Stimulated activated naive CD4-positive, alpha-beta T cell (primary cell): ENCODE results near the gene IDUA.
"Not testable (repeated sequence)": the region's sequence is repeated elsewhere in the genome, so short reads cannot be mapped to it uniquely, and the experiment has no call there.

Experiments used
- DNase-seq, 6 experiments: peaks; one replicate each; lab custom pipeline; 2025; lab: John Stamatoyannopoulos, UW

Gene IDUA

DNA sequence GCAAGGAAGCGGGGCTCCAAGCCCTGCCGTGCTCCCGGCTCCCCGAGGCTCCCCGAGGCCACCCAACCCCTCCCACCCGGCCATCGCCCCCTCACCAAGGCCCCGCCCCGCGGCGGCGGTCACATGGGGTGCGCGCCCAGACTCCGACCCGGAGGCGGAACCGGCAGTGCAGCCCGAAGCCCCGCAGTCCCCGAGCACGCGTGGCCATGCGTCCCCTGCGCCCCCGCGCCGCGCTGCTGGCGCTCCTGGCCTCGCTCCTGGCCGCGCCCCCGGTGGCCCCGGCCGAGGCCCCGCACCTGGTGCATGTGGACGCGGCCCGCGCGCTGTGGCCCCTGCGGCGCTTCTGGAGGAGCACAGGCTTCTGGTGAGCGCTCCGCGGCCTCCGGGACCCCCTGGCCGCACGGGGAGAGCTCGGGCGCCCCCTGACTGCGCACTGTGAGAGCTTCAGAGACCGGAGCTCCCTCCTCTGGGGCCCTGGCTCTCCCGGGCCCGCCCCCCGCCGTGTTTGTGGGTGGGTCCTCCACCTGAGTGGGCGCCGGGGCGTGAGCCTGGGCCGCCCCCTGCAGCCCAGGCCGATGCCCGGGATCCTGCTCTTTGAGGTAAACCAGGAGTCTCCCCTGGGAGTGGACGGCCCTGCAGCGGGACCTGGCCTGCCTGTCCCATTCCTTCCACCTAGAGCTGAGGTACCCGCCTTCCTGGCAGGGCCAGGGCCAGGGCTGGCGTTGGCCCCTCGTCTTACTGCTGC, at the start of gene IDUA:
IDUA (plus strand) TSS at position 166 of the 745 bp plus-strand sequence; CDS start at position 207, 41 bp downstream.
- peak; percentile 73 to 85 (median 82) for DNase-seq

GRCh38 chr4:939508-939907, 47.3 kb upstream of the IDUA start:
- not testable (repeated sequence) for DNase-seq

- no peak for DNase-seq
These were observed 41.4 kb upstream of the IDUA start for GRCh38 chr4:945274-946102.

DNA sequence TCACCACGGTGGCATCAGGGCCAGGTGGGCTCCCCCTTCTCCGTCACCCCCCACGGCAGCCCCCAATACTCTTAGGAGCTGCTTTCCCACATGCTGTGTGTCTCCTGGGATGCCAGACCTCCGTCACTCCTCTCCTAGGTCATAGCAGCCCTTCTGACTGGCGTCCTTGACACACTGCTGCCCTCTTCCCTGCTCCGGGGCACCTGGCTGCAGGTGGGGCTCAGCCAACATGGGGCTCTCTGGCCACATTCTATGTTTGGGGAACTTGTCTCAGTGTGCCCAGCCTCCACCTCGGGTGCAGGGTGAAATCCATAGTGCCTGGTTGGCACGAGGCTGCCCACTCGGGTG, 40.8 kb upstream of the IDUA start:
- DNase-seq = no peak

DNA sequence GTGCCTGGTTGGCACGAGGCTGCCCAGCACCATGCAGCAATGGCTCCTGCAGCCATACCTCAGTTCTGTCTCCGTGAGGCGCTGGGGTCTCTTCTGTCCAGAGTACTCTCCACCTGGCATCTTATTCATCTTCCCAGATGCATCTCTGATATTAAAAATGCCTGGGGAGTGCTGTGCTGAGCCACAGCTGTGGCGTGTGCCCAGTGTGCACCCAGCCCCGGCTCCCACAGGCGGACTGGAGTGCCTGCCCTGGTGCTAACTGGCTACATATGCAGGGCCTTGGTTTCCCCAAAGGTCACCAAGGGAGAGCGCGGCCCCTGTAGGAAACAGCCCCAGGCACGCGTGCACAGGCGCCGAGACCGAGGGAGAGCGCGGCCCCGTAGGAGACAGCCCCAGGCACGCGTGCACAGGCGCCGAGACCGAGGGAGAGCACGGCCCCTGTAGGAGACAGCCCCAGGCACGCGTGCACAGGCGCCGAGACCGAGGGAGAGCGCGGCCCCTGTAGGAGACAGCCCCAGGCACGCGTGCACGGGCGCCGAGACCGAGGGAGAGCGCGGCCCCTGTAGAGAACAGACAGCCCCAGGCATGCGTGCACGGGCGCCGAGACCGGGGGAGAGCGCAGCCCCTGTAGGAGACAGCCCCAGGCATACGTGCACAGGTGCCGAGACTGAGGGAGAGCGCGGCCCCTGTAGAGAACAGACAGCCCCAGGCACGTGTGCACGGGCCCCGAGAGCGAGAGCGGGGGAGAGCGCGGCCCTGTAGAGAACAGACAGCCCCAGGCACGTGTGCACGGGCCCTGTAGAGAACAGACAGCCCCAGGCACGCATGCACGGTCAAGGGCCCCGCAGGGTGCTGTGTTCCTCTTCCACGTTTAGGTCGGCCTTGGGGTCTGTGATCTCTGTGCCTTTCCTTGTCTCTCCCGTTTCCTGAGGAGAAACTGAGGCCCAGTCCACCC, 40.0 kb upstream of the IDUA start:
- DNase-seq = no peak

GRCh38 chr4:947491-947971, 39.3 kb upstream of the IDUA start:
- DNase-seq = no peak

GRCh38 chr4:948101-948935, 38.5 kb upstream of the IDUA start:
- no peak for DNase-seq

- DNase-seq = no peak
These were observed 37.9 kb upstream of the IDUA start for GRCh38 chr4:948936-949300.

GRCh38 chr4:949656-950055, 37.2 kb upstream of the IDUA start:
- no peak for DNase-seq

DNA sequence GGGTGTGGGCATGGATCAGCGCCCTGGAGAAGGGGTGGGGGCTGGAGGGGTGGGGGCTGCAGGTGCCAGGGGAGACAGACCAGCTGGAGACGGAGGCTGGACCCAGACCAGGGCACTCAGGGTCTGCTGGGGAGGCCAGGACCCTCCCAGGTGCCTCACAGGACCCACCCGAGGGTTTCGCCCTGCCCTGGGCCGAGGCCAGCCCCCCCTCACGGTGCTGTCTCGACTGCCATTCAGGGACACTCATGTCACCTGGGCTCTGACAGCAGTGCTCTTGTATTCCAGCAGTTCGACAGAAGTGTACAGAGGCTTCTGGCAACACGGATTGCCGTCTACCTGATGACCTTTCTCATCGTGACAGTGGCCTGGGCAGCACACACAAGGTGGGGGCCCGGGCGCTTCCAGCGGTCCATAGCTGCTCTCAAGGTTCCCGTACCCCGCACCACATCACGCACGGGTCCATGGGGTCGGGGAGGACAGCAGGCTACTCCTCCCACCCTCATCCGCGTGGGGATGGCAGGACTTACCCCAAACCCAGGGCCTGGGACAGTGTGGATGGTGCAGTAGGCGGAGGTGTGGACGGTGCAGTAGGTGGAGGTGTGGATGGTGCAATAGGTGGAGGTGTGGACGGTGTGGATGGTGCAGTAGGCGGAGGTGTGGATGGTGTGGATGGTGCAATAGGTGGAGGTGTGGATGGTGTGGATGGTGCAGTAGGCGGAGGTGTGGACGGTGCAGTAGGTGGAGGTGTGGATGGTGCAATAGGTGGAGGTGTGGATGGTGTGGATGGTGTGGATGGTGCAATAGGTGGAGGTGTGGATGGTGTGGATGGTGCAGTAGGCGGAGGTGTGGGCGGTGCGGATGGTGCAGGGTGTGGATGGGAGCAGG, 36.5 kb upstream of the IDUA start:
- DNase-seq = no peak

GRCh38 chr4:951186-951585, 35.7 kb upstream of the IDUA start:
- DNase-seq = no peak

GRCh38 chr4:951594-952468, 35.0 kb upstream of the IDUA start:
- no peak for DNase-seq

GRCh38 chr4:952881-953573, 33.8 kb upstream of the IDUA start:
- no peak for DNase-seq

- DNase-seq = no peak
These were observed 33.3 kb upstream of the IDUA start for GRCh38 chr4:953574-953915.

DNA sequence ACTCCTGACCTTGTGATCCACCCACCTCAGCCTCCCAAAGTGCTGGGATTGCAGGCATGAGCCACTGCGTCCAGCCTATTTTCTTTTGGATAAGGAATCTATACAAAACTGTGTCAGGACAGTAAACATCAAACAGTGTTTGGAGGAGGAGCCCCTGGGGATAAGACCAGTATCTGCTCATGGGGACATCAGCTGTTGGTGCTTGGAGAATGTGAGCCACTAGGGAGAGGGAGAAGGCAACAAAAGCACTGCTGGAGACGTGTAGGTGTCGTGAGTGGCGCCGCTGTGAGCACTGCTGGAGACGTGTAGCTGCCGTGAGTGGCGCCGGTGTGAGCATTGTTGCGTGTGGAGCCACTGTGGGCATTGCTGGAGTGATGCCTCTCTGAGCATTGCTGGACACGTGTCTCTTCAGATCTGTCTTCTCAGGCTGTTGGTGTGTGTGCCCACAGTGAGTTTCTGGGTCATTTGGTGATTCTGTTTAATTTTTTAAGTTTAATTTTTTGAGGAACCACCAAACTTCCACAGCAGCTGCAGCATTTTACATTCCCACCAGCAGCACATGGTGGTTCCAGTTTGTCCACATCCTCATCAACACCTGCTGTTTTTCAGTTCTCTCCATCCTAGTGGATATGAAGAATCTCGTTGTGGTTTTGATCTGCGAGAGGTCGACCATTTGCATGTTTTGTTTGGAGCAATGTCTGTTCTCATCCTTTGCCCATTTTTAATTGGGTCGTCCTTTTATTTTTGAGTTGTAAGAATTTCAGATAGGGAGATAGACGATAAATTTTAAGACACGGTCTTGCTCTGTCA, 32.4 kb upstream of the IDUA start:
- DNase-seq = no peak

GRCh38 chr4:955161-955921, 31.5 kb upstream of the IDUA start:
- no peak for DNase-seq

DNA sequence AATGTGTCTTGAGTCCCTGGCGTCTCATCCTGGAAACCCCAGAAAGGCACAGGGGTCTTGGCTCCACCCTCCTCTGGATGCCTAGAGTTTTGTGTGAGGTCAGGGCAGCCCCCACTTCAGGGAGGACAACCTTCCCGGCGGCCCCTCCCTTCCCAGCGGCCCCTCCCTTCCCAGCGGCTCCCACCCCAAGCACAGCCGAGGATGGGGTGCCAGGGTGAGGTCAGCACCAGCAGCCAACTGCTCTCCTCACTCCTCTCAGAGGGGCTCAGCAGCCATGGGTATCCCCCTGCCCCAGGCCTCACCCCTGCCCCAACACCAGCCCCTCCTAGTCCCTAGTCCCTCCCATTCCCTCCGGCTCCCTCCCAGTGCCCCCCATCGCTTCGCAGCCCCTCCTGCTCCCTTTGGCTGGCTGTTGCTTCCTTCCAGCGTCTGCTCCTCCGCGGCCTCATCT, 30.9 kb upstream of the IDUA start:
- no peak for DNase-seq
